A549 (cell line): ENCODE results near the gene OSER1. TPM values are rescaled to one million over a fixed set of nuclear protein-coding genes. Genes with fewer than 3 reads are reported as not detected.

Experiments used
- ATAC-seq, 2 experiments: fragments of 200-7000 bp in 1 of 2; fragments of >200 bp in 1 of 2; cut with Nextera tagmentation in 1 of 2; cut with Tn5 transposase in 1 of 2; 3 replicates each; pipeline versions ENCODE4 v1.8.0 to v1.9.1; 2018 to 2020; ENCODE audit warnings: mild to moderate bottlenecking in 1 of 2, moderate library complexity in 1 of 2
- CTCF ChIA-PET: fragments of 300-600 bp; sonication (Branson Sonifier 250); formaldehyde crosslinking; extraction: SDS; loops from one replicate; lab custom pipeline; 2021; ENCODE audit warnings: antibody characterized with exemption, inconsistent platforms; lab: Yijun Ruan, JAX
- POLR2A ChIA-PET: fragments of 350-600 bp; formaldehyde crosslinking; extraction: SDS; loops from one replicate; lab custom pipeline; 2021; ENCODE audit warnings: antibody characterized with exemption, inconsistent platforms; lab: Yijun Ruan, JAX
- DNase-seq, 2 experiments: peaks; one replicate each; pipeline versions ENCODE4 v3.0.0 to v3.0.0-alpha.2; 2011 to 2016; ENCODE audit warnings: low read depth in 1 of 2, low spot score in 1 of 2
- FAIRE-seq: peaks from 2 replicates; lab custom pipeline; 2011; peaks lifted over from hg19 to GRCh38; lab: Jason Lieb, UNC
- H3K27ac ChIP-seq, 2 experiments: fragments of >200 bp; sonication (Bioruptor Twin); formaldehyde crosslinking; 3 replicates each; pipeline ENCODE4 v1.5.1; 2016 to 2017
- H3K4me1 ChIP-seq: fragments of >200 bp; sonication (Bioruptor Twin); formaldehyde crosslinking; 3 replicates; pipeline ENCODE4 v1.6.1; 2016
- H3K4me2 ChIP-seq: fragments of >200 bp; sonication (Bioruptor Twin); formaldehyde crosslinking; 3 replicates; pipeline ENCODE4 v1.6.1; 2016
- H3K4me3 ChIP-seq: fragments of >200 bp; sonication (Bioruptor Twin); formaldehyde crosslinking; 3 replicates; pipeline ENCODE4 v1.5.1; 2016
- H3K9me3 ChIP-seq: fragments of >200 bp; sonication (Bioruptor Twin); formaldehyde crosslinking; 3 replicates; pipeline ENCODE4 v1.6.1; 2016
- BHLHE40 ChIP-seq: IDR thresholded peaks from 2 replicates; pipeline ENCODE4 v1.6.1; 2012; ENCODE audit warnings: low read depth, low read length, inconsistent platforms
- CBX8 ChIP-seq: fragments of 200-600 bp; sonication (generic); IDR thresholded peaks from 2 replicates; pipeline ENCODE4 v1.6.1; 2016
- CHD2 ChIP-seq: fragments of 150-350 bp; IDR thresholded peaks from 2 replicates; pipeline ENCODE4 v1.6.1; 2014; ENCODE audit warnings: low read length; ENCODE audit not compliant: partially characterized antibody
- EHF ChIP-seq: fragments of 250-450 bp; sonication (Bioruptor Pico); IDR thresholded peaks from 2 replicates; pipeline ENCODE4 v1.5.0; 2020; ENCODE audit warnings: mild to moderate bottlenecking
- EHMT2 ChIP-seq: fragments of 200-600 bp; sonication (generic); IDR thresholded peaks from 2 replicates; pipeline ENCODE4 v1.6.1; 2016; ENCODE audit warnings: antibody characterized with exemption, low read depth, mild to moderate bottlenecking, moderate library complexity
- FOSB ChIP-seq: fragments of 250-450 bp; sonication (Bioruptor Pico); IDR thresholded peaks from 2 replicates; pipeline ENCODE4 v1.5.0; 2020; ENCODE audit warnings: mild to moderate bottlenecking, moderate library complexity
- GATA3 ChIP-seq: IDR thresholded peaks from 2 replicates; pipeline ENCODE4 v1.6.1; 2012; ENCODE audit warnings: borderline replicate concordance
- HMGXB4 ChIP-seq: fragments of 250-450 bp; sonication (Bioruptor Pico); IDR thresholded peaks from 2 replicates; pipeline ENCODE4 v1.5.0; 2021; ENCODE audit warnings: mild to moderate bottlenecking, moderate library complexity, borderline replicate concordance
- HOXB13 ChIP-seq: fragments of 250-450 bp; sonication (Bioruptor Pico); IDR thresholded peaks from 2 replicates; pipeline ENCODE4 v1.5.0; 2020; ENCODE audit warnings: low read depth, mild to moderate bottlenecking, moderate library complexity
- HOXB5 ChIP-seq: fragments of 250-450 bp; sonication (Bioruptor Pico); IDR thresholded peaks from 2 replicates; pipeline ENCODE4 v1.5.0; 2020; ENCODE audit warnings: mild to moderate bottlenecking, moderate library complexity
- JUNB ChIP-seq: fragments of >200 bp; sonication (Bioruptor Twin); formaldehyde crosslinking; IDR thresholded peaks from 2 replicates; pipeline ENCODE4 v1.6.1; 2016
- KDM1A ChIP-seq: fragments of 200-600 bp; sonication (generic); IDR thresholded peaks from 2 replicates; pipeline ENCODE4 v1.6.1; 2016; ENCODE audit warnings: low read depth, mild to moderate bottlenecking
- MAZ ChIP-seq: fragments of 150-350 bp; IDR thresholded peaks from 2 replicates; pipeline ENCODE4 v1.6.1; 2014; ENCODE audit warnings: antibody characterized with exemption, low read depth, low read length, borderline replicate concordance
- NFE2L2 ChIP-seq: fragments of 150-350 bp; conservative IDR thresholded peaks from 2 replicates; pipeline ENCODE4 v1.6.1; 2014; ENCODE audit warnings: low read length
- NPAS2 ChIP-seq: fragments of 250-450 bp; sonication (Bioruptor Pico); IDR thresholded peaks from 2 replicates; pipeline ENCODE4 v1.8.0; 2022; ENCODE audit warnings: mild to moderate bottlenecking, moderate library complexity, borderline replicate concordance
- NR3C1 ChIP-seq: fragments of >200 bp; sonication (Bioruptor Twin); formaldehyde crosslinking; IDR thresholded peaks from 3 replicates; pipeline ENCODE4 v1.6.1; 2017
- RARB ChIP-seq: fragments of 250-450 bp; sonication (Bioruptor Pico); IDR thresholded peaks from 2 replicates; pipeline ENCODE4 v1.8.0; 2021; ENCODE audit warnings: mild to moderate bottlenecking, moderate library complexity
- RFX5 ChIP-seq: fragments of 450-650 bp; IDR thresholded peaks from 2 replicates; pipeline ENCODE4 v1.7.1; 2014; ENCODE audit warnings: antibody characterized with exemption, mild to moderate bottlenecking, moderate library complexity
- RNF2 ChIP-seq: fragments of 200-600 bp; sonication (generic); IDR thresholded peaks from 2 replicates; pipeline ENCODE4 v1.6.1; 2016; ENCODE audit warnings: low read depth, mild to moderate bottlenecking, antibody characterized with exemption, moderate library complexity, borderline replicate concordance
- USF2 ChIP-seq: fragments of 450-650 bp; IDR thresholded peaks from 2 replicates; pipeline ENCODE4 v1.6.1; 2014; ENCODE audit warnings: antibody characterized with exemption
- ZSCAN20 ChIP-seq: fragments of 250-450 bp; sonication (Bioruptor Pico); IDR thresholded peaks from 2 replicates; pipeline ENCODE4 v1.8.0; 2022; ENCODE audit warnings: mild to moderate bottlenecking, moderate library complexity
- WGBS: methylation state at CpG from one replicate; pipeline ENCODE4 v1.1.6; 2017; ENCODE audit errors: missing lambda C conversion rate; 5-methylcytosine and 5-hydroxymethylcytosine counted together
- polyA plus RNA-seq, 4 experiments: library from polyadenylated mRNA; depleted of rRNA in 3 of 4; stranded (reverse); fragments of >200 nt; fragmentation: RNase III in 1 of 4; extraction: RNeasy Plus Mini Kit Qiagen cat#74134 plus additional on column Dnase treatment in 1 of 4; gene quantifications; 2 replicates in 3 of 4; 3 replicates in 1 of 4; pipeline ENCODE4 v1.2.3, GENCODE V29; 2011 to 2017
- TF ChIP-seq, protein P1 (sequence below): fragments of >200 bp; sonication (Bioruptor Twin); formaldehyde crosslinking; IDR thresholded peaks from 3 replicates; pipeline ENCODE4 v1.6.1; 2016
- TF ChIP-seq, protein P2 (sequence below): fragments of 200-600 bp; sonication (generic); IDR thresholded peaks from 2 replicates; pipeline ENCODE4 v1.6.1; 2016; ENCODE audit warnings: antibody characterized with exemption, mild to moderate bottlenecking, moderate library complexity

Gene OSER1
- polyA plus RNA-seq, 2 of the 4 experiments (the other 2 are of a cell fraction), result 47.5 to 62.6 TPM

DNA sequence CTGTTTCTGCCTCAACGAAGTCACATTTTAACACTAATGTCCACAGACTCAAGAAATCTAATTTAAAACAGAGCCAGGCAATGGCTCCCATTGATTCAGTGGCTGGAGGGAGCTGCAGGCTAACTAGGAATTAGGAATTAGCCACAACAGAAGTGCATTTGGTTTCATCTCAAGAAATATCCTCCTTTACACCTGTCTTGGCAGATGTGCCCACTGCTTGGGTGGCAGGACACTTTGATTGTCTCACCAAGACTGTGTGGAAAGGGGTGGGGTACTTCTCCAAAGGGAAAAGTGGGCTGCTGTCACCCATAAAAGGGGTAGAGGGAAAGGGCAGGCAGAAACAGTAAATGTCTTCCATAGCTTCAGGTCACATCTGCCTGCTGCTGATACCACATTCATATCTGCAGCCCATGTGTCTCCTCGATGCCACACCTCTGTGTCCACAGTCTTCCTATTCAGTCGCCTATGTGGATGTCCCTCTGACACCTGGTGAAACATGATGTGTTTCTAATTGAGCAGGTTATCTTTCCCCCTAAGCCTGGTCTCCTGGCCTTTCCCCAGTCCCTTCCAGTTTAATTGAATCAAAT lies 10.9 kb upstream of the OSER1 start (continued):
- TF ChIP-seq EHMT2, result no peak

DNA sequence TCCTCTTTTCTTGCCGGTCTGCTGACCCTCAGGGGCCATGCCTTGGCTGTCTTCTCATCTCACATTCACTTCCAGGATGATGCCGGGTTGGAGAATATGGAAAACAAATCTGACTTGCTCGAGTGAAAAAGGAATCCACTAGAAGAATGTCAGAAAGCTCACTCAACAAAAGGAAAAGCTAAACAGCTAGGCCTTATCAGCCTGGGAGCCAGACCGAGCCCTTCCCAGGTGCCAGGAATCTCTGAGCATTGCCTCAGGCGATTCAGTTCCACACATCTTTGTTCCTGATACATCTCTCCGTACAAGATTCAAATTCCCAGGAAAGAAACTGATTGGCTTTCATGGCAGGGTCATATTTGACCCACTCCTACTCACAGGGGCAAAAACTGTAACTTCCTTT lies 9.2 kb upstream of the OSER1 start:
- POLR2A ChIA-PET, result no interaction called here

GRCh38 chr20:44219170-44219730 lies 8.7 kb upstream of the OSER1 start:
- DNase-seq, result no peak
- Histone ChIP-seq H3K4me2 (no peak overlapping the region), H3K27ac (no peak overlapping the region), H3K4me3 (no peak overlapping the region), H3K4me1 (no peaks in the 10 kb centered on the region; the same call in 2 of the 3 replicates), H3K9me3 (no peaks in the 10 kb centered on the region)
- POLR2A ChIA-PET, result interaction anchor here (0.8 to 1.1 kb wide), 2 partner anchors 92 to 256 kb away, joined by 3 to 5 read pairs; partner anchors contain the start of gene FITM2
- no peak for ATAC-seq
- CTCF ChIA-PET, result interaction anchor here (0.9 to 16.0 kb wide), 14 partner anchors 14 to 463 kb away, joined by 3 to 440 read pairs (median 50); partner anchors contain the start of gene FITM2
- no peak for FAIRE-seq
- 66% methylated on average over 5 of the region's 5 CpGs for WGBS
- TF ChIP-seq CHD2 (no peak), ZSCAN20 (CRISPR knock-in tag) (no peak), HMGXB4 (no peak), HOXB5 (no peak), RFX5 (no peak), USF2 (no peak), EHF (CRISPR knock-in tag) (no peak), RARB (CRISPR knock-in tag) (no peak), CBX8 (no peak), JUNB (no peak), BHLHE40 (no peak), NR3C1 (no peak), KDM1A (no peak), RNF2 (no peak), MAZ (no peak)
- TF ChIP-seq, protein P1, sequence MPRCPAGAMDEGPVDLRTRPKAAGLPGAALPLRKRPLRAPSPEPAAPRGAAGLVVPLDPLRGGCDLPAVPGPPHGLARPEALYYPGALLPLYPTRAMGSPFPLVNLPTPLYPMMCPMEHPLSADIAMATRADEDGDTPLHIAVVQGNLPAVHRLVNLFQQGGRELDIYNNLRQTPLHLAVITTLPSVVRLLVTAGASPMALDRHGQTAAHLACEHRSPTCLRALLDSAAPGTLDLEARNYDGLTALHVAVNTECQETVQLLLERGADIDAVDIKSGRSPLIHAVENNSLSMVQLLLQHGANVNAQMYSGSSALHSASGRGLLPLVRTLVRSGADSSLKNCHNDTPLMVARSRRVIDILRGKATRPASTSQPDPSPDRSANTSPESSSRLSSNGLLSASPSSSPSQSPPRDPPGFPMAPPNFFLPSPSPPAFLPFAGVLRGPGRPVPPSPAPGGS, result no peak
- TF ChIP-seq, protein P2, sequence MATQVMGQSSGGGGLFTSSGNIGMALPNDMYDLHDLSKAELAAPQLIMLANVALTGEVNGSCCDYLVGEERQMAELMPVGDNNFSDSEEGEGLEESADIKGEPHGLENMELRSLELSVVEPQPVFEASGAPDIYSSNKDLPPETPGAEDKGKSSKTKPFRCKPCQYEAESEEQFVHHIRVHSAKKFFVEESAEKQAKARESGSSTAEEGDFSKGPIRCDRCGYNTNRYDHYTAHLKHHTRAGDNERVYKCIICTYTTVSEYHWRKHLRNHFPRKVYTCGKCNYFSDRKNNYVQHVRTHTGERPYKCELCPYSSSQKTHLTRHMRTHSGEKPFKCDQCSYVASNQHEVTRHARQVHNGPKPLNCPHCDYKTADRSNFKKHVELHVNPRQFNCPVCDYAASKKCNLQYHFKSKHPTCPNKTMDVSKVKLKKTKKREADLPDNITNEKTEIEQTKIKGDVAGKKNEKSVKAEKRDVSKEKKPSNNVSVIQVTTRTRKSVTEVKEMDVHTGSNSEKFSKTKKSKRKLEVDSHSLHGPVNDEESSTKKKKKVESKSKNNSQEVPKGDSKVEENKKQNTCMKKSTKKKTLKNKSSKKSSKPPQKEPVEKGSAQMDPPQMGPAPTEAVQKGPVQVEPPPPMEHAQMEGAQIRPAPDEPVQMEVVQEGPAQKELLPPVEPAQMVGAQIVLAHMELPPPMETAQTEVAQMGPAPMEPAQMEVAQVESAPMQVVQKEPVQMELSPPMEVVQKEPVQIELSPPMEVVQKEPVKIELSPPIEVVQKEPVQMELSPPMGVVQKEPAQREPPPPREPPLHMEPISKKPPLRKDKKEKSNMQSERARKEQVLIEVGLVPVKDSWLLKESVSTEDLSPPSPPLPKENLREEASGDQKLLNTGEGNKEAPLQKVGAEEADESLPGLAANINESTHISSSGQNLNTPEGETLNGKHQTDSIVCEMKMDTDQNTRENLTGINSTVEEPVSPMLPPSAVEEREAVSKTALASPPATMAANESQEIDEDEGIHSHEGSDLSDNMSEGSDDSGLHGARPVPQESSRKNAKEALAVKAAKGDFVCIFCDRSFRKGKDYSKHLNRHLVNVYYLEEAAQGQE, result no peak

More for the DNA sequence above, 9.2 kb upstream of the OSER1 start:
- 63% methylated on average over 6 of the region's 6 CpGs for WGBS
- CTCF ChIA-PET, result interaction anchor here (1.4 to 16.0 kb wide), 9 partner anchors 13 to 390 kb away, joined by 3 to 440 read pairs (median 96); partner anchors contain the start of gene FITM2
- Histone ChIP-seq H3K4me2 (no peak overlapping the region), H3K27ac (no peak overlapping the region), H3K4me1 (no peaks in the 10 kb centered on the region; the same call in 2 of the 3 replicates), H3K9me3 (no peaks in the 10 kb centered on the region), H3K4me3 (no peak overlapping the region)
- DNase-seq (no peak), ATAC-seq (no peak), FAIRE-seq (no peak)
- no peak for TF ChIP-seq GATA3
- TF ChIP-seq, protein P1, result no peak
- no peak for TF ChIP-seq BHLHE40
- TF ChIP-seq EHMT2, result no peak
- no peak for TF ChIP-seq HOXB13 (CRISPR knock-in tag)
- TF ChIP-seq NR3C1, result no peak
- TF ChIP-seq NFE2L2, result no peak
- TF ChIP-seq NPAS2 (CRISPR knock-in tag), result no peak
- TF ChIP-seq FOSB (CRISPR knock-in tag), result no peak
- no peak for TF ChIP-seq USF2
